NCI-H1417 (cell line): Measurements from ENCODE around the gene PIGS.
"Not testable (repeated sequence)": the region's sequence is repeated elsewhere in the genome, so short reads cannot be mapped to it uniquely, and the experiment has no call there.

Experiments used
- DNase-seq, 3 experiments: peaks; one replicate each; lab custom pipeline; 2025; lab: John Stamatoyannopoulos, UW

PIGS gene

GRCh38 chr17:28571361-28572122 lies at the start of gene PIGS:
PIGS (minus strand) TSS chr17:28571524; CDS start chr17:28571496, 28 bp downstream.
- DNase-seq, result peak; percentile 92 to 96 (median 94)

GRCh38 chr17:28620010-28620409 lies 48.7 kb upstream of the PIGS start:
- no peak for DNase-seq

- no peak for DNase-seq
Observed at GRCh38 chr17:28618464-28618863, 47.1 kb upstream of the PIGS start.

GRCh38 chr17:28616281-28616680 lies 45.0 kb upstream of the PIGS start:
- DNase-seq, result no peak

GRCh38 chr17:28615260-28615940 lies 44.1 kb upstream of the PIGS start:
- no peak for DNase-seq

GRCh38 chr17:28613931-28614381 lies 42.6 kb upstream of the PIGS start, which contains the start of gene RSKR:
RSKR (minus strand) TSS chr17:28614185; CDS start chr17:28614161, 24 bp downstream.
- no peak for DNase-seq

GRCh38 chr17:28612936-28613872 lies 41.9 kb upstream of the PIGS start:
- DNase-seq, result peak; percentile 12 to 63 (median 25)

- peak in 2 of 3 experiments; percentile 14 to 53 for DNase-seq
Observed at GRCh38 chr17:28612531-28612930, 41.2 kb upstream of the PIGS start.

GRCh38 chr17:28610376-28610775 lies 39.1 kb upstream of the PIGS start:
- DNase-seq, result no peak

- not testable (repeated sequence) for DNase-seq
Observed at GRCh38 chr17:28604031-28604430, 32.7 kb upstream of the PIGS start.

- peak; percentile 48 to 88 (median 62) for DNase-seq
Observed at GRCh38 chr17:28599311-28600184, 28.2 kb upstream of the PIGS start.

- peak; percentile 95 to 97 (median 96) for DNase-seq
Observed at GRCh38 chr17:28598799-28599310, 27.5 kb upstream of the PIGS start, which contains the start of gene SPAG5. SPAG5 (minus strand) TSS chr17:28599025; CDS start chr17:28598946, 79 bp downstream.

GRCh38 chr17:28598389-28598788 lies 27.1 kb upstream of the PIGS start:
- DNase-seq, result no peak

- DNase-seq, result no peak
Observed at GRCh38 chr17:28597606-28598383, 26.5 kb upstream of the PIGS start.

GRCh38 chr17:28592260-28592659 lies 20.9 kb upstream of the PIGS start:
- DNase-seq, result no peak

GRCh38 chr17:28585851-28586250 lies 14.5 kb upstream of the PIGS start:
- no peak for DNase-seq

GRCh38 chr17:28584434-28584833 lies 13.1 kb upstream of the PIGS start:
- DNase-seq, result no peak

GRCh38 chr17:28582513-28582912 lies 11.2 kb upstream of the PIGS start:
- DNase-seq, result no peak

- DNase-seq, result no peak
Observed at GRCh38 chr17:28580959-28581358, 9.6 kb upstream of the PIGS start.

GRCh38 chr17:28579526-28579925 lies 8.2 kb upstream of the PIGS start:
- no peak for DNase-seq
